ENCODE measurements around the gene MCC. TPM values are rescaled to one million over a fixed set of nuclear protein-coding genes. Genes with fewer than 3 reads are reported as not detected.

The MCC gene
- total RNA-seq, 2 donors from 2014 or later, result 164 to 187 TPM

- Mint-ChIP-seq H3K27ac (no peak overlapping the region), H3K36me3 (ENCODE audit: low read depth) (peaks cover 33% of the 10 kb centered on the region), H3K27me3 (ENCODE audit: insufficient read depth) (no peaks in the 10 kb centered on the region), H3K4me1 (no peaks in the 10 kb centered on the region), H3K9me3 (no peaks in the 10 kb centered on the region), H3K4me3 (no peak overlapping the region)
- Histone ChIP-seq H3K9ac (ENCODE audit: extremely low read depth, low read length, poor library complexity, severe bottlenecking) (no peak overlapping the region), H3K36me3 (ENCODE audit: control insufficient read depth, insufficient read depth, low read length) (peaks cover 28% of the 10 kb centered on the region), H3K9me3 (ENCODE audit: control insufficient read depth, low read length) (peaks cover 6% of the 10 kb centered on the region), H3K4me1 (ENCODE audit: control insufficient read depth, insufficient read depth, low read length) (no peaks in the 10 kb centered on the region), H3K4me3 (ENCODE audit: low read length) (no peak overlapping the region), H3K27me3 (ENCODE audit: control insufficient read depth, insufficient read depth, low read length, poor library complexity, severe bottlenecking) (no peaks in the 10 kb centered on the region), H3K27ac (ENCODE audit: low read depth, low read length) (no peak overlapping the region)
- TF ChIP-seq, protein P1, sequence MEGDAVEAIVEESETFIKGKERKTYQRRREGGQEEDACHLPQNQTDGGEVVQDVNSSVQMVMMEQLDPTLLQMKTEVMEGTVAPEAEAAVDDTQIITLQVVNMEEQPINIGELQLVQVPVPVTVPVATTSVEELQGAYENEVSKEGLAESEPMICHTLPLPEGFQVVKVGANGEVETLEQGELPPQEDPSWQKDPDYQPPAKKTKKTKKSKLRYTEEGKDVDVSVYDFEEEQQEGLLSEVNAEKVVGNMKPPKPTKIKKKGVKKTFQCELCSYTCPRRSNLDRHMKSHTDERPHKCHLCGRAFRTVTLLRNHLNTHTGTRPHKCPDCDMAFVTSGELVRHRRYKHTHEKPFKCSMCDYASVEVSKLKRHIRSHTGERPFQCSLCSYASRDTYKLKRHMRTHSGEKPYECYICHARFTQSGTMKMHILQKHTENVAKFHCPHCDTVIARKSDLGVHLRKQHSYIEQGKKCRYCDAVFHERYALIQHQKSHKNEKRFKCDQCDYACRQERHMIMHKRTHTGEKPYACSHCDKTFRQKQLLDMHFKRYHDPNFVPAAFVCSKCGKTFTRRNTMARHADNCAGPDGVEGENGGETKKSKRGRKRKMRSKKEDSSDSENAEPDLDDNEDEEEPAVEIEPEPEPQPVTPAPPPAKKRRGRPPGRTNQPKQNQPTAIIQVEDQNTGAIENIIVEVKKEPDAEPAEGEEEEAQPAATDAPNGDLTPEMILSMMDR (conservative IDR thresholded peaks at IDR 0.05), result no peak
- no peak for DNase-seq
Measured at GRCh38 chr5:113520899-113521298, 32.6 kb upstream of the MCC start.

DNA sequence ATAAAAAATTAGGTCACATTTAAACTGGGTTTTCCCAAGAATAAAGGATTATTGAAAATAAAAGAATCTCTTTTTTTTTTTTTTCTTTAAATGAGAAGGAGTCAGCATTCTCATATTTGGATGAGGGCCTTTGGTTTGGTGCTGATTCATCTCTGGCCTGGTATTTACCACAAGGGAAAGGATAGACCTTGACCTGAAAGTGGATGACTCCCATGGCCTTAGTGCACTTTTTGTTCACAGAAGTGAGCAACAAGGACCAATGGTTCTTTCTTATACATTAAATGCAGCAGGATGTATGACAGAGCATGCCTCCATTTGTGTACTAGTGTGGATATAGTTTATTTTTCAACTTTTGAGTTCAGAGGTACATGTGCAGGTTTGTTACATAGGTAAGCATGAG lies 32.2 kb upstream of the MCC start:
- Mint-ChIP-seq H3K4me3 (no peak overlapping the region), H3K4me1 (no peaks in the 10 kb centered on the region), H3K9me3 (no peaks in the 10 kb centered on the region), H3K36me3 (ENCODE audit: low read depth) (peaks cover 33% of the 10 kb centered on the region), H3K27me3 (ENCODE audit: insufficient read depth) (no peaks in the 10 kb centered on the region), H3K27ac (no peak overlapping the region)
- H3K4me3 ChIP-seq (ENCODE audit: low read length), result no peak overlapping the region
- H3K27ac ChIP-seq (ENCODE audit: low read depth, low read length), result no peak overlapping the region
- peaks cover 6% of the 10 kb centered on the region for H3K9me3 ChIP-seq (ENCODE audit: control insufficient read depth, low read length)
- TF ChIP-seq, protein P1 (conservative IDR thresholded peaks at IDR 0.05), result no peak
- no peak overlapping the region for H3K9ac ChIP-seq (ENCODE audit: extremely low read depth, low read length, poor library complexity, severe bottlenecking)
- no peaks in the 10 kb centered on the region for H3K27me3 ChIP-seq (ENCODE audit: control insufficient read depth, insufficient read depth, low read length, poor library complexity, severe bottlenecking)
- peaks cover 28% of the 10 kb centered on the region for H3K36me3 ChIP-seq (ENCODE audit: control insufficient read depth, insufficient read depth, low read length)
- H3K4me1 ChIP-seq (ENCODE audit: control insufficient read depth, insufficient read depth, low read length), result no peaks in the 10 kb centered on the region
- no peak for DNase-seq

DNA sequence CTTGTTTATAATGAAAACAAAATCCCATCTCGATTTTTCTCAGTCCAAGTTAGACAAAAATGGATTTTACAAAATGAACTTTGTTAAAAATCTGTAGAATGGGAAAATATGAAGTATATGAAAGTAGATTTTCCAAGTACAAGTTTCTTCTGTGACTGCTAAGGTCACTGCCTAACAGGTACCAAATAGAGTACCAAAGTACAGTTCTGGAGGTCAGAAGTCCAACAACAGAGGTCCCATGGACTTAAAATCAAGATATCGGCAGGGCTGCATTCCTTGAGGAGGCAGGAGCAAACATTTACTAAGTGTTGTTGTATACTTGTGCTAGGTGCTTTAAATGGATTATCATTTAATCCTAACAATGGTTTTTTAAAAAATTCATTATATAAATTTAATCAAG lies 31.2 kb upstream of the MCC start:
- no peak overlapping the region for H3K9ac ChIP-seq (ENCODE audit: extremely low read depth, low read length, poor library complexity, severe bottlenecking)
- no peak overlapping the region for H3K27ac Mint-ChIP-seq
- no peak overlapping the region for H3K27ac ChIP-seq (ENCODE audit: low read depth, low read length)
- no peak overlapping the region for H3K4me3 Mint-ChIP-seq
- H3K27me3 ChIP-seq (ENCODE audit: control insufficient read depth, insufficient read depth, low read length, poor library complexity, severe bottlenecking), result no peaks in the 10 kb centered on the region
- TF ChIP-seq, protein P1 (conservative IDR thresholded peaks at IDR 0.05), result no peak
- no peaks in the 10 kb centered on the region for H3K4me1 ChIP-seq (ENCODE audit: control insufficient read depth, insufficient read depth, low read length)
- no peaks in the 10 kb centered on the region for H3K9me3 Mint-ChIP-seq
- peaks cover 6% of the 10 kb centered on the region for H3K9me3 ChIP-seq (ENCODE audit: control insufficient read depth, low read length)
- no peak overlapping the region for H3K4me3 ChIP-seq (ENCODE audit: low read length)
- DNase-seq, result no peak
- H3K4me1 Mint-ChIP-seq, result peaks cover 4% of the 10 kb centered on the region
- H3K36me3 Mint-ChIP-seq (ENCODE audit: low read depth), result peaks cover 33% of the 10 kb centered on the region
- peaks cover 26% of the 10 kb centered on the region for H3K36me3 ChIP-seq (ENCODE audit: control insufficient read depth, insufficient read depth, low read length)
- no peaks in the 10 kb centered on the region for H3K27me3 Mint-ChIP-seq (ENCODE audit: insufficient read depth)
- 86 to 92% methylated on average over 1 to 2 of the region's 2 CpGs for WGBS, 2 experiments (ENCODE audit: insufficient coverage in 1 of 2, insufficient read length in 1 of 2)
